Measurements from ENCODE around the gene VDR. TPM values are rescaled to one million over a fixed set of nuclear protein-coding genes. Genes with fewer than 3 reads are reported as not detected.

The VDR gene
- total RNA-seq, 4 donors from 2014 or later, result 1.9 to 6.0 (median 3.6) TPM

DNA sequence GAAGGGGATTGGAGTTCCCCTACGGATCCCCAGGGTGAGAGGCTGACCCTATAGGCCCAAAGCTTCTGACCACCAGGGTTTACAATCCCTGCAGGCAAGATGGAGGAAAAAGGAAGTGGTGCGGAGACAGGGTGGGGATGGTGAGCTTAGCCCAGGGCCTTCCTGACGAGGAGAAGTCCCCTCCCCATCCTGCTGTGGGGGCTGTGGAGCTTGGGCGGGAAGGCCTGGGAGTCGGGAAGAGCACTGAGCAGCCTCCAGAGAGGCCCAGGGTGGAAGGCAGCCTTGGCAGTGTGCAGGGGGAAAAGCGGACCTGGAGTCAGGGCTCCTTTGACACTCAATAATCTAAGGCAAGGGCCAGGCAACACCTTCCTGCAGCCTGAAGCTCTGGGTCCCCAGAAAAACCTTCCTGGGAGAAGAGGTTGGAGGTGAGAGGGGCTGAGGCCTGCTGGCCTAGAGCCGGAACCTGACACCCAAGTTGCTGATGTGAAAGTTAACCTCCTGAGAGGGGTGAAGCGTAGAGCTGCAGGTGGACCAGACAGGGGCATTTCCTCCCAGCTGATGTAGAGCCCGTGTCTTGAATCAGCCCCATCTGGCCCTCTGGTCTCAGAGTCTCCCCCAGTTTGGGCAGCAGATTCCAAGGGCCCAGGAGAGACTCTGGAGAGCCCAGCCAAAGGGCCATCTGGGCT is 91.1 kb downstream of the VDR start:
- TF ChIP-seq, protein P1, sequence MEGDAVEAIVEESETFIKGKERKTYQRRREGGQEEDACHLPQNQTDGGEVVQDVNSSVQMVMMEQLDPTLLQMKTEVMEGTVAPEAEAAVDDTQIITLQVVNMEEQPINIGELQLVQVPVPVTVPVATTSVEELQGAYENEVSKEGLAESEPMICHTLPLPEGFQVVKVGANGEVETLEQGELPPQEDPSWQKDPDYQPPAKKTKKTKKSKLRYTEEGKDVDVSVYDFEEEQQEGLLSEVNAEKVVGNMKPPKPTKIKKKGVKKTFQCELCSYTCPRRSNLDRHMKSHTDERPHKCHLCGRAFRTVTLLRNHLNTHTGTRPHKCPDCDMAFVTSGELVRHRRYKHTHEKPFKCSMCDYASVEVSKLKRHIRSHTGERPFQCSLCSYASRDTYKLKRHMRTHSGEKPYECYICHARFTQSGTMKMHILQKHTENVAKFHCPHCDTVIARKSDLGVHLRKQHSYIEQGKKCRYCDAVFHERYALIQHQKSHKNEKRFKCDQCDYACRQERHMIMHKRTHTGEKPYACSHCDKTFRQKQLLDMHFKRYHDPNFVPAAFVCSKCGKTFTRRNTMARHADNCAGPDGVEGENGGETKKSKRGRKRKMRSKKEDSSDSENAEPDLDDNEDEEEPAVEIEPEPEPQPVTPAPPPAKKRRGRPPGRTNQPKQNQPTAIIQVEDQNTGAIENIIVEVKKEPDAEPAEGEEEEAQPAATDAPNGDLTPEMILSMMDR (IDR thresholded peaks at IDR 0.05; ENCODE audit: low read depth), result no peak

DNA sequence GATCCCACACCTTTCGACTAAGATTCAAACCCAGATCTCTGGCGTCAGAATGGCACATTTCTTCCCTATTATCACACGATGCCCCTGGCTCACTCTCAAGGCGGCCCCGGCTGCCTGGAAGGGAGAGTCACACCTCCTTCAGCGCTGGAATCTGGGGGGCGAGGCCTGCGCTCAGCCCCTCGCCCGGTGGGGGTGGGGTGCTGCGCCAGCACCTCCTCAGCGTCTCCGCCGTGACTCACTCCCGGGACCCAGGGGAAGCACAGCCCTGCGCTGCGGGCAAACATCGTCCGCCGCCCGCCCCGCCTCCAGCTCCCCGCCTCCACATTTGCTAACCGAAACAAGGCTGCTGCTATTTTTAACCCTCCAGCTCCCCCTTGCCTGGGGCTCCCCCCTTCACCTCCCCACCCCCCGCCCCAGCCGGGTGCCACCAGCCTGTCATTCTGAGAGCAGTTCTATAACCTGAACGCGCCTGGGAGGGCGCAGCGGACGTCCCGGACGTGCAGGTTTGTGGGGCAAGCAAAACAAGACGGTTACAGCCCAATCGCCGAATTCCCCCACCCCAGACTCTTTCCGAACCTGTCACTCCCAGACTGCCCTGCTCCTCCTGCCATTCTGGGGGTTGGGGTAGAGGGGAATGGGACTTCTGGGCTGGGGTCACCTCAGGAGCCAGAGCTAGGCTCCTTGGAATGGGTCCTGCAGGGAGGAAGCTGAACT is 91.8 kb downstream of the VDR start:
- TF ChIP-seq, protein P1 (IDR thresholded peaks at IDR 0.05; ENCODE audit: low read depth), result no peak

DNA sequence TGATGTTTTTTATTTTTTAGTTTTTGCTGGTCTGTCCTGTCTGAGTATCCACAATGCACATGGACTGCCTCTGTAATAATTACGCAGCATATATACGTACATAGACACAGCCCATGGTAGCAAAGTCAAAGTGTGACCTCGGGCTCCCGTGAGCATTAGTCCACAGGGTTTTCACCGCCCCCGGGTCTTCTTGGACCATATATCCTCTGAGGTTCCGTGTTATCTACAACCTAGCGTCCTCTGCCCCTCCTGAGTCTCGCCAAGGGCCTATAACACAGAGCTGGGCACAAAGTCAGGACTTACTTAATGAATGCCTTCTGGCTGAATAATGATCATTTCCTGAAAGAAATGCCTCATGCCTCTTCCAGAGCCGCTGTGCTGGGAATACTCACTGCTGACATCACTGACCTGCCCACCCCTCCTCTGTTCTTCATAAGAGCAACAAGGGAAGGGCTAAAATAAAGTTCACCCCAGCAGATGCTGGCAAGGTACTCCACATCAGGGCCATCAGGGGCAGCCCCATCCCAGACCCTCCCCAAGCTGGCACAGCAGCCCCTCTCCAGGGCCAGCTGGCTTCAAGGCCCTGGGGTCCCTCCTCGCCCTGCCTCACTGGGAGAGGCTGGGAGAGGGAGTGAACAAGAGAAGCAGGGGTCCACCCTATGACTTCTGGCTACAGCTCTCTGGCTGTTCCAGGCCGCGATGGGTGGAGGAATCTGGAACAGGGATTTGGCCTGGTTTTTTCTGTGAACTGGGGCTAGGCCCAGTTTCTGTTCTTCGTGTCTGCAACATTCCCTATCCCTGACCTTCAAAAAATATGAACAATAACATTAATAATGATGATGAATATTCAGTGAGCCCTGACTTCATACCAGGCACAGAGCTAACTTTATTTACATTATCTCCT is 93.0 kb downstream of the VDR start:
- TF ChIP-seq, protein P1 (IDR thresholded peaks at IDR 0.05; ENCODE audit: low read depth), result no peak

DNA sequence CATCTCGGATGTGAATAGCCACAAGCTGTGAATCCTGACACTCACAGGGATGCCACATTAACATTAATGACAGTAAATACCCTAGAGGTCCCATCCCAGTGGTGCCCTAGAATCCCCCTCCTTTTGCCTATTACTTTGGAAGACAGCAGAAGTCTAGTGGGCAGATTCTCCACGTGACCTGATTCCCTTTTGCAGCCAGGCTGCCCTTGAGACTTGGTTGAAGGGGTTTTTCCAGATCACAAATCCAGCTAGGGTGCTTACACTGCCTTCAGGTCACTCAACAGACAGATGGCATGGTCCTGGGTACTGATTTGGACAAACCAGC is 93.8 kb downstream of the VDR start:
- TF ChIP-seq, protein P1 (IDR thresholded peaks at IDR 0.05; ENCODE audit: low read depth), result no peak

DNA sequence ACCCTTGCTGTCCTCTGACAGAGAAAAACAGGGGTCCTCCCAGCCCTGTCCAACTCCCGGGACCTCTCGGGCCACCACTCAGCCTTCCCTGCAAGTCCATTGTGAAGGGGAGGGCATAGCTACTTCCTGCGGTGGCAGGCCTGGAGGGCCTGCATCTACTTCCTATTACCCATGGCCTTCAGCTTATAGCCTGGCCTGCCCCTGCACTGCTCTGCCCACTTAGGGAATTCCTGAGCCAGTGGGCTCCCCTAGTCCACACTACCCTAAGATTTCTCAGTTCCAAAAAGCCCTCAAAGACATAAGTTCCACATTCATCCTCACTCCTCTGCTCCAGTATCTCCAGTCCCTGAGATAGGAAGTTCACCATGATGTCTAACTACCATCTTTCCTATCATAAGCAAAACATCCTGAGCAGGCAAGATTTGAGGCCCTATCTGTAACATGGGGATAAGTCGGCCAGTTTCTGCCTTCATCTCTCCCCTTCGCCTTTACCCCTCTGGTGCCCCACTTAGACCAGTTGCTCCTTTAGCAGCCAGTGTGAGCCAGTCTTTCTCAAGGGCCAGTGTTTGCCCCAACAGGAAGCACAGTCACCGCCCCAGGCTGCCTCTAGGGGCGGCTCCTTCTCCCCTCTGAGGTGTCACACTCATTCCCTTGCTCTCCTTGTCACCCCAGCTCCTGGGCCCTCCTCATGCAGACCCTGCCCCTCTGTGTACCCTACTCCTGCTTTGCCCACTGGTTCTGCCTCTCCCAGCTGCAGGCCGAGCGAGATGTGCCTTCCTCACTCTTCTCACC is 96.0 kb downstream of the VDR start:
- TF ChIP-seq, protein P1 (IDR thresholded peaks at IDR 0.05; ENCODE audit: low read depth), result no peak

DNA sequence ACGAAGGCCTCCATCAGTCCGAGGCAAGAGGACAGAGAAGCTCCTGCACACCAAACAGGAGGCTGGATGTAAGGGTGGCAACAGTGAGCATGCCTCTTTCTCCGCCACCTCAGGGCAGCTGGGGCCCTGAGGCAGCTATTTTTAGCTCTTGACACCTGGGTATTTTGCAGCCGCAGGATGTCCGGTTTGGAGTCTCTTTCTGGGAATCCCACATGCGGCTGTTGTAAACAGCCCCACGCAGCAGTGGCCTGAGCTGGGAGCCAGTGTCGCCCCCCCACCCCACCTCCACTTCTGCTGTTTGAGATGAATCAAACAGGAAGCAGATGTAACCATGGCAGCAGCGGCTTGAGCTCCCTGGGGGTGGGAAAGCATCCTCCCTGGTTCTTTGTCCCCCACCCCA is 96.7 kb downstream of the VDR start:
- TF ChIP-seq, protein P1 (IDR thresholded peaks at IDR 0.05; ENCODE audit: low read depth), result no peak
